ENCODE data around the gene C1QA. TPM values are rescaled to one million over a fixed set of nuclear protein-coding genes. Genes with fewer than 3 reads are reported as not detected.

Gene C1QA
- total and polyA plus RNA-seq, 2 of the 4 experiments (the other 2 are of a cell fraction) = not detected

DNA sequence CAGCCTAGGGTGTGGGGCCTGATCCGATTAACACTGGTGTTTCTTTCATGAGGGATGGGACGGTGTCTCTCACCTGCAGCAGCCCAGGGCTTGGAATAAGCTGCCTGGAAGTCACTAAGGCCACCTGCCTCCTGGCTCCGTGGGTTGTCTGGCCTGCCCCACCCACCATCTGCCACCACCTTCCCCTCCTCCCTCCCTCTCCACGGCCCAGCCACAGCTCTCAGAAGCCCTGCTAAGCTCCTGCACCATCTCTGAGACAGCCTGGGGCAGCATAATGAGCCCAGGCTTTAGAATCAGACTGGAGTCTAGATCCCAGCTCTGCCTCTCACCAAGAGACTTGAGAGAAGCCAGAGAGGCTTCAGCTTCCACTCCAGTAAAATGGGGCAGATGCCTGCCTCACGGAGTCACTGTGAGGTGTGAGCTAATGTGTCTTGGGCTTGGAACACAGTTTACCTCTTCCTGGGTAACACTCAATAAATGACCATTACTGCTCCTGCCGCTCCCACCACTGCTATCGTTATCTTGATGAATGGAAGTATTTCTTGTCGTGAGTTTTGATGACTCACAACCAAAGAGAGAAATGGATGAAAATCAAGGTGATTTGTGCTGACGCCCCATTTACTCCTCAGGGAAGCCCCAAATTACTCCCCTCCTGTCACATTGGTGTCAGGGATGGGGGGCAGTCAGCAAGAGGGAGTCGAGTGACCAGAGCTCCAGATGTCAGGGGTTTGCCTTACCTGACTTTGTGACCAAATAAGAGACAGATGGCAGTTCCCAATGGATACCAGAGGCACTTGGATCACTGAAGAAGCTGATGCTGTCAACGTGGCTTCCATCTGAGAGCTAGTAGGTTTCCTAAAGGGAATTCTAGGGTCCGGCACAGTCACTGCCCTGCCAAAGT is 23.5 kb upstream of the C1QA start:
- H4K20me1 ChIP-seq (ENCODE audit: insufficient read depth, low read length) = peaks cover 4% of the 10 kb centered on the region; the same call in 1 of the 2 replicates
- no peak overlapping the region for H2AK5ac ChIP-seq (ENCODE audit: low read depth, low read length)
- CTCF ChIA-PET = no interaction called here
- DNase-seq (no peak), ATAC-seq (ENCODE audit: low read depth) (no peak)
- POLR2A ChIA-PET (ENCODE audit: unreplicated experiment) = no interaction called here
- H3K4me3 ChIP-seq (ENCODE audit: insufficient read depth, low read depth, low read length) = no peak overlapping the region
- H2AFZ ChIP-seq (replicated peaks; ENCODE audit: low read length, poor library complexity) = no peak overlapping the region
- dilution Hi-C loops (cut with HindIII; ENCODE audit: low sequenced_read_pairs, unreplicated experiment) = no loop called here
- no peak overlapping the region for H2BK120ac ChIP-seq (ENCODE audit: low read depth, low read length)
- no peaks in the 10 kb centered on the region; the same call in 1 of the 2 replicates for H3K9me1 ChIP-seq (ENCODE audit: insufficient read depth, low read length)
- H3K23ac ChIP-seq (ENCODE audit: low read depth, low read length) = no peak overlapping the region
- H3K9me3 ChIP-seq (ENCODE audit: control insufficient read depth, insufficient read depth, low read length) = no peaks in the 10 kb centered on the region
- no peak overlapping the region for H3K4me2 ChIP-seq (ENCODE audit: low read depth, low read length)
- no peak overlapping the region for H3K4ac ChIP-seq (ENCODE audit: low read depth, low read length)
- H3K4me1 ChIP-seq (ENCODE audit: control insufficient read depth, insufficient read depth, low read length) = no peaks in the 10 kb centered on the region
- H4K5ac ChIP-seq (ENCODE audit: low read depth, low read length) = no peak overlapping the region
- no TSS peak for BruUV-seq (replicated peaks)
- no peak overlapping the region for H2AK9ac ChIP-seq (replicated peaks; ENCODE audit: low read depth, low read length, poor library complexity)
- H3K18ac ChIP-seq (ENCODE audit: low read depth, low read length) = no peak overlapping the region
- no peak overlapping the region for H4K91ac ChIP-seq (ENCODE audit: insufficient read depth, low read depth, low read length)
- H3K27ac ChIP-seq (ENCODE audit: insufficient read depth, low read length) = no peak overlapping the region
- no peak overlapping the region for H3K9ac ChIP-seq (ENCODE audit: low read depth, low read length)
- no peaks in the 10 kb centered on the region for H3K79me1 ChIP-seq (ENCODE audit: low read depth in 1 of 2, low read length in 2 of 2)
- H2BK5ac ChIP-seq (ENCODE audit: low read depth, low read length, poor library complexity, severe bottlenecking) = no peak overlapping the region
- no peak overlapping the region for H2BK20ac ChIP-seq (ENCODE audit: low read depth, low read length)
- H2BK15ac ChIP-seq (ENCODE audit: low read depth, low read length) = no peak overlapping the region
- H3K27me3 ChIP-seq (ENCODE audit: control insufficient read depth, insufficient read depth, low read length) = peaks cover 37% of the 10 kb centered on the region
- no peak overlapping the region for H3K14ac ChIP-seq (replicated peaks; ENCODE audit: low read depth, low read length)
- no peak overlapping the region for H3K56ac ChIP-seq (ENCODE audit: extremely low read depth, insufficient read depth, low read length)
- H3K36me3 ChIP-seq (ENCODE audit: control insufficient read depth, insufficient read depth, low read length) = no peaks in the 10 kb centered on the region
- H4K8ac ChIP-seq (ENCODE audit: low read depth in 2 of 2, low read length in 2 of 2) = no peak overlapping the region
- intact Hi-C loops (cut with micrococcal nuclease) = no loop called here
- WGBS, 2 experiments (ENCODE audit: extremely low coverage in 2 of 2, insufficient read length in 1 of 2) = 14% methylated on average over 1 of the region's 12 CpGs; no CpG with 5 or more reads in 1 of the 2 experiments
- in situ Hi-C loops (cut with MboI; ENCODE audit: low sequenced_read_pairs) = no loop called here
- TF ChIP-seq SMC3 (IDR thresholded peaks at IDR 0.05; ENCODE audit: low read depth, low read length) (no peak), RAD21 (IDR thresholded peaks at IDR 0.05; ENCODE audit: low read length) (no peak), FOS (IDR thresholded peaks at IDR 0.05; ENCODE audit: low read depth, low read length) (no peak), CHD1 (IDR thresholded peaks at IDR 0.05; ENCODE audit: low read depth, low read length) (no peak), RFX5 (IDR thresholded peaks at IDR 0.05; ENCODE audit: low read depth, low read length) (no peak), ELK1 (IDR thresholded peaks at IDR 0.05; ENCODE audit: borderline replicate concordance, low read depth, low read length) (no peak), BHLHE40 (IDR thresholded peaks at IDR 0.05; ENCODE audit: low read depth, low read length) (no peak), RCOR1 (IDR thresholded peaks at IDR 0.05; ENCODE audit: insufficient replicate concordance, low read length) (no peak), MXI1 (IDR thresholded peaks at IDR 0.05; ENCODE audit: borderline replicate concordance, low read depth, low read length) (no peak), NFE2L2 (IDR thresholded peaks at IDR 0.05; ENCODE audit: low read depth, low read length) (no peak), CEBPB (IDR thresholded peaks at IDR 0.05; ENCODE audit: low read depth, low read length) (no peak), MAZ (IDR thresholded peaks at IDR 0.05; ENCODE audit: borderline replicate concordance, low read depth, low read length) (no peak), MAFK (IDR thresholded peaks at IDR 0.05; ENCODE audit: low read depth, low read length) (no peak), POLR2A (IDR thresholded peaks at IDR 0.05; ENCODE audit: low read depth, low read length) (no peak), CTCF (conservative IDR thresholded peaks at IDR 0.05; ENCODE audit: low read depth, low read length) (no peak)

Data from IMR-90 (cell line).